ENCODE results near the gene ZBTB2.
A peak's percentile ranks its signal among the peaks of the same experiment; 100 is the strongest.
"Not testable (repeated sequence)": the region's sequence is repeated elsewhere in the genome, so short reads cannot be mapped to it uniquely, and the experiment has no call there.

ZBTB2 gene

GRCh38 chr6:151382631-151383030 lies 8.7 kb downstream of the ZBTB2 start:
- H3K4me3 ChIP-seq (ENCODE audit: low read length); H3K27me3 ChIP-seq (ENCODE audit: control insufficient read depth, insufficient read depth, low read length); H3K4me2 ChIP-seq (ENCODE audit: low read length); H3K9ac ChIP-seq (ENCODE audit: low read depth, low read length); H3K36me3 ChIP-seq (ENCODE audit: insufficient read depth, low read length); H3K9me3 ChIP-seq (replicated peaks; ENCODE audit: low read length): not testable (repeated sequence)
- H3K4me1 ChIP-seq (ENCODE audit: control insufficient read depth, insufficient read depth, low read length) = peaks cover 26% of the 10 kb centered on the region

- H3K4me1 ChIP-seq (ENCODE audit: control insufficient read depth, insufficient read depth, low read length) = peaks cover 20% of the 10 kb centered on the region
These were observed 9.6 kb downstream of the ZBTB2 start for GRCh38 chr6:151381722-151382121.

GRCh38 chr6:151380848-151381205 lies 10.5 kb downstream of the ZBTB2 start:
- Histone ChIP-seq H3K9ac (ENCODE audit: low read depth, low read length) (peak overlapping the region; percentile 75), H3K4me2 (ENCODE audit: low read length) (peak overlapping the region; percentile 80), H3K27me3 (ENCODE audit: control insufficient read depth, insufficient read depth, low read length) (no peaks in the 10 kb centered on the region), H3K9me3 (replicated peaks; ENCODE audit: low read length) (no peaks in the 10 kb centered on the region), H3K36me3 (ENCODE audit: insufficient read depth, low read length) (no peaks in the 10 kb centered on the region), H3K4me3 (ENCODE audit: low read length) (peak overlapping the region; percentile 61), H3K4me1 (ENCODE audit: control insufficient read depth, insufficient read depth, low read length) (peaks cover 20% of the 10 kb centered on the region)

More at GRCh38 chr6:151381722-151382121, 9.6 kb downstream of the ZBTB2 start:
- H3K27me3 ChIP-seq (ENCODE audit: control insufficient read depth, insufficient read depth, low read length) = no peaks in the 10 kb centered on the region
- H3K9ac ChIP-seq (ENCODE audit: low read depth, low read length) = no peak overlapping the region
- H3K36me3 ChIP-seq (ENCODE audit: insufficient read depth, low read length) = no peaks in the 10 kb centered on the region
- no peak overlapping the region for H3K4me3 ChIP-seq (ENCODE audit: low read length)
- no peaks in the 10 kb centered on the region for H3K9me3 ChIP-seq (replicated peaks; ENCODE audit: low read length)
- H3K4me2 ChIP-seq (ENCODE audit: low read length) = no peak overlapping the region

DNA sequence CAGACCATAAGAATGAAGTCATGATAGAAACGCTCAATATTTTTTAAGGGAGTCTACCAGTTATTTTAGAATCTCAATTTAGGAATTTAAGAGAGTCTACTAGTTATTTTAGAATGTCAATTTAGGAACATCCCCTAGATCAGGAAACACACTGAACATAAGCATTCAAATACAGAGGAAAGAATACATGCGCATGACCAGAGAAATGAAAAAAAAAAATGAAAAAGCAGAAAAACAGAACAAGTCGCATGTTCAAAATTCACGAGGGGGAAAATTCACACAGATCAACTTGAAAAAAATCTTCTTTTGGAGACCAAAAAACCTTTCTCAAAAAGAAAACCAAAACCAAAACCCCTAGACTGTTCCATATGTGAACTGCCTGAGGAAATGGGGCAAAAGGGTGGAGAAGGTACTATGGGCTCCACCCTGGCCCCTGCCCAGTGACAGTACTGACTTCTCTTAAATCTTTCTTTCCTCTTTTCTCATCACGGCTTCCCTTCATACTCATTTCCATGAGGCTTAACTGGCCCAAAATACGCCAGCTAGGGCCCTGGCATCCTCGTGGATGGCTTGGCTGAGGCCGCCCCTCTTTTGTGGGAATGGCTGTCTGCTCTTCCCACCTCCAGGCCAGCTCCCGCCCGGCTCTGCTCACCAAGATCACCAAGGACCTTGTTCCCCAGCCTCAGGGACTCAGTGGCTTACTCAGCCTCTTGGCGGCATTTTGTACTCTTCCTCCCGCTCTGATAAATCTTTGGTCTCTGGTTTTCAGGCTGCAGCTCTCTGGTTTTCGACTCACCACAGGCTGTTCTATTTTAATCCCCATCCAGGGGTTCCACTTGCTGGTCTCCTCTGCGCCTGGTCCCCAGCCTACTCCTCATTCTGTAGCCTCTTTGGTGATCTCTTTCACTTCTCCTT lies 11.2 kb downstream of the ZBTB2 start:
- peak overlapping the region; percentile 75 for H3K9ac ChIP-seq (ENCODE audit: low read depth, low read length)
- peaks cover 20% of the 10 kb centered on the region for H3K4me1 ChIP-seq (ENCODE audit: control insufficient read depth, insufficient read depth, low read length)
- peak overlapping the region; percentile 61 for H3K4me3 ChIP-seq (ENCODE audit: low read length)
- H3K36me3 ChIP-seq (ENCODE audit: insufficient read depth, low read length) = no peaks in the 10 kb centered on the region
- no peaks in the 10 kb centered on the region for H3K27me3 ChIP-seq (ENCODE audit: control insufficient read depth, insufficient read depth, low read length)
- H3K4me2 ChIP-seq (ENCODE audit: low read length) = peak overlapping the region; percentile 80
- H3K9me3 ChIP-seq (replicated peaks; ENCODE audit: low read length) = no peaks in the 10 kb centered on the region

DNA sequence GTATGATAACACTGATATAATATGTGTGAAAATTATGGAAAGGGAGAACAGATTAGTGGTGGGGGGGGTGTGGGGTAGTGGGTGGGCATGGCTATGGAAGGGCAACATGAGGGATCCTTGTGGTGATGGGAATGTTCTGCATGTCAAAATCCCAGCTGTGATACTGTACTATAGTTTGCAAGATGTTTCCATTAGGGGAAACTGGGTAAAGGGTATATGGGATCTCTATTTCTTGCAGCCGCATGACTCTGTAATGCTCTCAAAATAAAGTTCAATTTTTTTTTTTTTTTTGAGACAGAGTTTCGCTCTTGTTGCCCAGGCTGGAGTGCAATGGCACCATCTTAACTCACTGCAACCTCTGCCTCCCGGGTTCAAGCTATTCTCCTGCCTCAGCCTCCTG lies 14.3 kb downstream of the ZBTB2 start:
- Histone ChIP-seq H3K4me1 (ENCODE audit: control insufficient read depth, insufficient read depth, low read length) (peaks cover 20% of the 10 kb centered on the region), H3K9me3 (replicated peaks; ENCODE audit: low read length) (no peaks in the 10 kb centered on the region), H3K4me2 (ENCODE audit: low read length) (no peak overlapping the region), H3K36me3 (ENCODE audit: insufficient read depth, low read length) (peaks cover 6% of the 10 kb centered on the region), H3K9ac (ENCODE audit: low read depth, low read length) (no peak overlapping the region), H3K4me3 (ENCODE audit: low read length) (no peak overlapping the region), H3K27me3 (ENCODE audit: control insufficient read depth, insufficient read depth, low read length) (no peaks in the 10 kb centered on the region)

GRCh38 chr6:151376440-151376839 lies 14.9 kb downstream of the ZBTB2 start:
- Histone ChIP-seq H3K9me3 (replicated peaks; ENCODE audit: low read length) (no peaks in the 10 kb centered on the region), H3K9ac (ENCODE audit: low read depth, low read length) (no peak overlapping the region), H3K4me1 (ENCODE audit: control insufficient read depth, insufficient read depth, low read length) (peaks cover 20% of the 10 kb centered on the region), H3K27me3 (ENCODE audit: control insufficient read depth, insufficient read depth, low read length) (no peaks in the 10 kb centered on the region), H3K4me2 (ENCODE audit: low read length) (no peak overlapping the region), H3K4me3 (ENCODE audit: low read length) (no peak overlapping the region), H3K36me3 (ENCODE audit: insufficient read depth, low read length) (peaks cover 13% of the 10 kb centered on the region)

- Histone ChIP-seq H3K36me3 (ENCODE audit: insufficient read depth, low read length) (peaks cover 19% of the 10 kb centered on the region), H3K4me3 (ENCODE audit: low read length) (no peak overlapping the region), H3K9me3 (replicated peaks; ENCODE audit: low read length) (no peaks in the 10 kb centered on the region), H3K4me2 (ENCODE audit: low read length) (no peak overlapping the region), H3K4me1 (ENCODE audit: control insufficient read depth, insufficient read depth, low read length) (peaks cover 18% of the 10 kb centered on the region), H3K9ac (ENCODE audit: low read depth, low read length) (no peak overlapping the region), H3K27me3 (ENCODE audit: control insufficient read depth, insufficient read depth, low read length) (no peaks in the 10 kb centered on the region)
These were observed 15.5 kb downstream of the ZBTB2 start for GRCh38 chr6:151375833-151376232.

DNA sequence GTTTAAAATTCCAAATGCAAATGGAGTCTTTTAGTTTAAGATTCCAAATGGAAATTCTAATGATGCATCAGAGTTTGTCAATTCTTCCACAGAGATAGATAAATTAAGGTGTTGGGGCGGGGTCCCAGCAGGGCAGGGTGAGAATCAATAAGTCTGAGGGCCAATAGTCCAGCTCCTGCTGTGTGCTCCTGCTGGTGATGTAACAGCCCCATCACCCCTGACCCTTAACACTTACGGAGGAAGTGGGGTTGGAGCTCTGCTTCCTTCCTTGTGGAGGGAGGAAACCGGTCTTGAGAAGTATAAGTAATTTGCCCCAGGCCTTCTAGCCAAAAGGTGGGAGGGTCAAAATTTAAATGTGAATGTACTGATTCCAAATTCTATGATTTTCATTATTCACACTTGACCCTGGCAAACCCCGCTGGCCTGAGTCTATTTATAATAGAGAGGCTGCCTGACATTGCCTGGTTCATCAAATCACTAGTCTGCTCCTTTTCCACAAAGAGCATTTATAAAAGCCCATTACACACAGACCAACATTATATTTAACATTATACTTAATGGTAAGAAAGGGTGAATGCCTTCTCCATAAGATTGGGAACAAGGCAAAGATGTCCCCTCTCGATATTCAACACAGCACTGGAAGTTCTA lies 17.2 kb downstream of the ZBTB2 start:
- H3K9ac ChIP-seq (ENCODE audit: low read depth, low read length) = no peak overlapping the region
- no peak overlapping the region for H3K4me3 ChIP-seq (ENCODE audit: low read length)
- H3K4me2 ChIP-seq (ENCODE audit: low read length) = no peak overlapping the region
- H3K9me3 ChIP-seq (replicated peaks; ENCODE audit: low read length) = no peaks in the 10 kb centered on the region
- H3K36me3 ChIP-seq (ENCODE audit: insufficient read depth, low read length) = peaks cover 21% of the 10 kb centered on the region
- H3K27me3 ChIP-seq (ENCODE audit: control insufficient read depth, insufficient read depth, low read length) = no peaks in the 10 kb centered on the region
- peaks cover 5% of the 10 kb centered on the region for H3K4me1 ChIP-seq (ENCODE audit: control insufficient read depth, insufficient read depth, low read length)

- no peak overlapping the region for H3K4me3 ChIP-seq (ENCODE audit: low read length)
- H3K27me3 ChIP-seq (ENCODE audit: control insufficient read depth, insufficient read depth, low read length) = no peaks in the 10 kb centered on the region
- H3K36me3 ChIP-seq (ENCODE audit: insufficient read depth, low read length) = peaks cover 24% of the 10 kb centered on the region
- no peaks in the 10 kb centered on the region for H3K4me1 ChIP-seq (ENCODE audit: control insufficient read depth, insufficient read depth, low read length)
- no peak overlapping the region for H3K4me2 ChIP-seq (ENCODE audit: low read length)
- no peaks in the 10 kb centered on the region for H3K9me3 ChIP-seq (replicated peaks; ENCODE audit: low read length)
- H3K9ac ChIP-seq (ENCODE audit: low read depth, low read length) = no peak overlapping the region
These were observed 19.2 kb downstream of the ZBTB2 start for GRCh38 chr6:151372164-151372563.

- Histone ChIP-seq H3K9ac (ENCODE audit: low read depth, low read length) (no peak overlapping the region), H3K36me3 (ENCODE audit: insufficient read depth, low read length) (peaks cover 35% of the 10 kb centered on the region), H3K4me1 (ENCODE audit: control insufficient read depth, insufficient read depth, low read length) (no peaks in the 10 kb centered on the region)
These were observed 20.8 kb downstream of the ZBTB2 start for GRCh38 chr6:151370509-151371078.

GRCh38 chr6:151365233-151365632 lies 26.1 kb downstream of the ZBTB2 start:
- Histone ChIP-seq H3K9ac (ENCODE audit: low read depth, low read length) (no peak overlapping the region), H3K27me3 (ENCODE audit: control insufficient read depth, insufficient read depth, low read length) (no peaks in the 10 kb centered on the region), H3K4me3 (ENCODE audit: low read length) (no peak overlapping the region), H3K36me3 (ENCODE audit: insufficient read depth, low read length) (peaks cover 29% of the 10 kb centered on the region), H3K4me2 (ENCODE audit: low read length) (no peak overlapping the region), H3K4me1 (ENCODE audit: control insufficient read depth, insufficient read depth, low read length) (no peaks in the 10 kb centered on the region), H3K9me3 (replicated peaks; ENCODE audit: low read length) (no peaks in the 10 kb centered on the region)

More at GRCh38 chr6:151370509-151371078, 20.8 kb downstream of the ZBTB2 start:
- no peaks in the 10 kb centered on the region for H3K27me3 ChIP-seq (ENCODE audit: control insufficient read depth, insufficient read depth, low read length)
- no peaks in the 10 kb centered on the region for H3K9me3 ChIP-seq (replicated peaks; ENCODE audit: low read length)
- H3K4me2 ChIP-seq (ENCODE audit: low read length) = no peak overlapping the region
- H3K4me3 ChIP-seq (ENCODE audit: low read length) = no peak overlapping the region
